CD4-positive, alpha-beta T cell treated with Interleukin-4 for 1 hour (primary cell): ENCODE measurements around the gene ARG1.
A peak's percentile ranks its signal among the peaks of the same experiment; 100 is the strongest.
"Not testable (repeated sequence)": the region's sequence is repeated elsewhere in the genome, so short reads cannot be mapped to it uniquely, and the experiment has no call there.

Experiments used
- DNase-seq, 2 donors: peaks; one replicate each; pipeline ENCODE4 v3.0.0-alpha.2; 2020 to 2022

The ARG1 gene

DNA sequence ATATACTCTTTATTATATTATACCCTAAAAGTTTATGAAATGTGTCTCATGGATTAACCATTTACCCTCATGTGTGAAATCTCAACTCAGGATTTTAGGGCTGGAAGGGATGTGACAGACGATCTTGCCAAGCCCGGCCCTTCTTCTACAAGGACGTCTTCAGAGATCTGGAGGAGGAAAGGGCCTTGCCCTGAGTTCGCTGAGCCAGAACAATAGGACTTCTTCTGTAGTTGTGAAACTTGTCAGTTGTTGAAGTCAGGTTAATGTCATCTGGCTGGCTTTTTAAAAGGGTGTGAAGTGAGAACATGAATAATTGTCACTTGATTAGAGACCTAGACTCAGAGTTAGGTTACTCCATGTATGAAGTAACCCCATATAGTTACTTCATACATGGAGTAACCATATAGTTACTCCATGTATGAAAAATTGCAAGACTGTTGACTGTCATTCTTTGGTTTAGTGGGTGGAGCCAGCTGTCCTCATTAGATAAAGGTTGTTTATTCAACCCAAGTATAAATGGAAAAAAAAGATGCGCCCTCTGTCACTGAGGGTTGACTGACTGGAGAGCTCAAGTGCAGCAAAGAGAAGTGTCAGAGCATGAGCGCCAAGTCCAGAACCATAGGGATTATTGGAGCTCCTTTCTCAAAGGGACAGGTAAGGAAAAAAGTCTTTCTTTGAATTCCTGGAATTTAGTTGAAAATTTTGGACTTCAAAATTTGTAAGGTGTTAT lies at the start of gene ARG1:
Gene ARG1, plus strand, starts transcription at position 541 of the 730 bp plus-strand sequence. Its CDS starts 57 bp downstream, at position 598.
- no peak for DNase-seq

DNA sequence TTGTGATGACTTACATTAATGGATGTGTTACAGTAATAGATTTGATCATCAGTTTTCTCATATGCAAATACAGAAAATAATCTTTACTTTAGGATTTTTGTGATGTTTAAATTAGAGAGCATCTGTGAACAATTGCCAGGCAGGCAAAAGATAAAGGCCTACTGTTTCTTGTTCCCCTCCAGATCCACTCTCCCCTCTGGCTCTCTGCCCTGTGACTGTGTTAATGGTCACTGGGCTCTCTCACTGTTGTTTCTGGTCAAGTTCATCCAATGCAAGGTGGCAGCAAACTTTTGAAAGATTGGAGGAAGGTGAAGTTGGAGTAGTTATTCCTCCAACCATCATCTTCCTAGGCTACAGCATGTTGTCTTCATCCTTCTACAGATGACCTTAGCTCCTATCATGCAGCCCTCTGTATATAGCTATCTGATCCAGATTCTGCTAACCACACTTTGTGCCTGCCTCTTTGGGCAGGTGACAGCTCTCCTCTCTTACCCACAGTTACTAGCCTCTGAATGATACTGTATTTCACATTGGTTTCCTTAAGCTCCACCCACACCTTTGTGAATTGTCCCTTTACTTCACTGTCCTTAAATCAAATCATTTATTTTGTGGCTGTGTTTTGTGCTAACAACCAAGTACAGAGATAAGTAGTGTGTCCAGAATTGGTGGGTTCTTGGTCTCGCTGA lies 48.9 kb upstream of the ARG1 start:
- no peak for DNase-seq

DNA sequence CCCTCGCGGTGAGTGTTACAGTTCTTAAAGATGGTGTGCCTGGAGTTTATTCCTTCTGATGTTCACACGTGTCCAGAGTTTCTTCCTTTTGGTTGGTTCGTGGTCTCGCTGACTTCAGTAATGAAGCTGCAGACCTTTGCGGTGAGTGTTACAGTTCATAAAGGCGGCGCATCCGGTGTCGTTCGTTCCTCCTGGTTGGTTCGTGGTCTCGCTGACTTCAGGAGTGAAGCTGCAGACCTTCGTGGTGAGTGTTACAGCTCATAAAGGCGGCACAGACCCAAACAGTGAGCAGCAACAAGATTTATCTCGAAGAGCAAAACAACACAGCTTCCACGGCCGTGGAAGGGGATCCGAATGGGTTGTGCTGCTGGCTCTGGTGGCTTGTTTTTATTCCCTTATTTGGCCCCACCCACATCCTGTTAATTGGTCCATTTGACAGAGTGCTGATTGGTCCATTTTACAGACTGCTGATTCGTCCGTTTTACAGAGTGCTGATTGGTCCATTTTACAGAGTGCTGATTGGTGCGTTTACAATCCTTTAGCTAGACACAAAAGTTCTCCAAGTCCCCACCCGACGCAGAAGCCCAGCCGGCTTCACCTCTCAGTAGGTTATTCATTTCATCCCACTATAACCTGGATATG lies 48.2 kb upstream of the ARG1 start:
- peak; percentile 32 to 41 for DNase-seq

DNA sequence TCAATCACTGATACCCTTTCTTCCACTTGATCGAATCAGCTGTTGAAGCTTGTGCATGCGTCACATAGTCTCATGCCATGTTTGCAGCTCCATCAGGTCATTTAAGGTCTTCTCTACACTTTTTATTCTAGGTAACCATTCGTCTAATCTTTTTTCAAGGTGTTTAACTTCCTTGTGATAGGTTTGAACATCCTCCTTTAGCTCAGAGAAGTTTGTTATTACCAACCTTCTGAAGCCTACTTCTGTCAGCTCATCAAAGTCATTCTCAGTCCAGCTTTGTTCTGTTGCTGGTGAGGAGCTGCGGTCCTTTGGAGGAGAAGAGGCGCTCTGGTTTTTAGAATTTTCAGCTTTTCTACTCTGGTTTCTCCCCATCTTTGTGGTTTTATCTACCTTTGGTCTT lies 42.1 kb upstream of the ARG1 start:
- DNase-seq = not testable (repeated sequence)

DNA sequence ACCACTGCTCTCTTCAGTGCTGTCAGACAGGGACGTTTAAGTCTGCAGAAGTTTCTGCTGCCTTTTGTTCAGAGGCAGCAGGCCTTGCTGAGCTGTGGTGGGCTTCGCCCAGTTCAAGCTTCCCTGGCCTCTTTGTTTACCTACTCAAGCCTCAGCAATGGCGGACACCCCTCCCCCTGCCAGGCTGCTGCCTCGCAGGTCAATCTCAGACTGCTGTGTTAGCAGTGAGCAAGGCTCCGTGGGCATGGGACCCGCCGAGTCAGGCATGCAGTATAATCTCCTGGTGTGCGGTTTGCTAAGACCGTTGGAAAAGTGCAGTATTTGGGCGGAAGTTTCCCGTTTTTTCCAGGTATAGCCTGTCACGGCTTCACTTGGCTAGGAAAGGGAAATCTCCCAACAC lies 41.3 kb upstream of the ARG1 start:
- DNase-seq = not testable (repeated sequence)

DNA sequence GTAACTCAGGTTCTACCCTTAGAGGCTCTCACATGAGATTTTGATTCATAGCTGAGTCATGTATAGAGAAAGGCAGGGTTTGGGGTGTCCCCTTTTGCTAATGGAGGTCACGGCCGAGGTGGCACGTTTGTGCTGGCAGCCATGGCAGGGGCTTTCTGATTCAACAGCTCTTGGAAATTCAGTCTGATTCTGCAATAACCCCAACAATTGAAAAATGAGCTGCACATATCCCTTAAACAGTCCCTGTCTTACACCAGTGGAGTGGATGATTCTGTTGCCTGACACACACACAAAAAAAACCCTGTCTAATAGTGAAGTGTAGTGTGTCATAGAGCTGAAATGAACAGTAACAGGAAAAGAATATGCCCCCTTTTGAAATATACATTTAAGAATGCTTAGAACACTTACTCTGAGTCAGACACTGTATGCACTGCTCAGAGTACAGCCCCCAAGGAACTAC lies 40.4 kb upstream of the ARG1 start:
- DNase-seq = no peak

DNA sequence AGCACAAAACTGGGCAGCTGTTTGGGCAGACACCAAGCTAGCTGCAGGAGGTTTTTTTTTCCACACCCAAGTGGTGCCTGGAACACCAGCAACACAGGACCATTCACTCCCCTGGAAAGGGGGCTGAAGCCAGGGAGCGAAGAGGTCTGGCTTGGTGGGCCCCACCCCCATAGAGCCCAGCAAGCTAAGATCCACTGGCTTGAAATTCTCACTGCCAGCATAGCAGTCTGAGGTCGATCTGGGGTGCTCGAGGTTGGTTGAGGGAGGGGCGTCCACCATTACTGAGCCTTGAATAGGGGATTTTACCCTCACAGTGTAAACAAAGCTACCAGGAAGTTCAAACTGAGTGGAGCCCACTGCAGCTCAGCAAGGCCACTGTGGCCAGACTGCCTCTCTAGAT lies 34.4 kb upstream of the ARG1 start:
- DNase-seq = not testable (repeated sequence)

DNA sequence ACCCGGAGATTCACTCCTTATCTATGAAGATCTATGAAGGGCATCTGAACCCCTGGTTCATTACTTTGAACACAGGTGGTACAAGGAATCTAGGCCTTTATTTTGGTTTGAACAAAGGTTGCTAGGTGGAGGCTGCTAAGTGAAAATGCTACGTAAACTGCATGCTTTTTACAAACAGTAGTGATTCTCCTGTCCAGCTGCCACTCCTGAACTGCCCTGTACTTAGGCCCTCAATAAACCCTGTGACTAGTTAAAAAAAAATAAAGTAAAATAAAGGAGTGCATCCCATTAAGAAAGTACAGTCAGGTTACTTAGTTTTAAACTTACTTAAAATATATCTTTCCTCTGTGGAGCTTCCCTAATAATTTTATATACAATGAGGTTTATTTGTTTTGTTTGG lies 27.7 kb upstream of the ARG1 start:
- no peak for DNase-seq

DNA sequence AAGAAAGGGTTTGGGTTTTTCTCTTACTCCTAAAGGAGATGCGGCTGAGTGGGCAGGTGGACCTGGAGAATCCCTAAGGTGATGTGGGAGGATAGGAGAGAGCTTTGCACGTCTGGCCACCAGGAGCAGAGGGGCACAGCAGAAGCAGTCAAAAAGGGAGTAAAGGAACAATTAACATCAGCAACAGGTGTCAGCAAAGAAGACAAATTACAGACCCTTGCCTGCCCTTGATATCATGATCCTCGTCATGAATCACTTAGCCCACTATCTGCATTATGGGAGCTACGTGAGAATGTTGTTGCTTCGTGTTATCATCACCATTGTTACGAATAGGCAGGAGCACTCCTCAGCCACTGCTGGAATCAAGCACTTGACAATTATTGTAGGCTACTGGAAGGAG lies 25.5 kb upstream of the ARG1 start:
- DNase-seq = no peak

DNA sequence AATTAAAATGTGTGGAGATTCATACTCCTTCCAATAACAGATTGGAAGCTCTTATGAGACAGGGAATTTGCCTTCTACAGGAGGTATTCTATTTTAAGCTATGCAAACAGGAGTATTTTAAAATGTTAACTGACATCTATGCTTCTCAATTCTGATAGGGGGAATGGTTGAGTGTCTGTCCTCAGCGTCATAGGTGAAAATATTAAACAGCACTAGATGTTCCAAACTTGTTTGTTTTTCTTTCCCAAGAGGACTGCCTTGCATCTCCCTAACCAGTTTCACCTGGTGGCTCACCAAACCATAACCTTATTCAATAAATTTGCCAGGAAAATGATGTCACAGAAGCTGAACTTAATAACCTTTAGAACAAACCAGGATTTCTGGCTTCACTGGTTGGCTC lies 24.6 kb upstream of the ARG1 start:
- no peak for DNase-seq

DNA sequence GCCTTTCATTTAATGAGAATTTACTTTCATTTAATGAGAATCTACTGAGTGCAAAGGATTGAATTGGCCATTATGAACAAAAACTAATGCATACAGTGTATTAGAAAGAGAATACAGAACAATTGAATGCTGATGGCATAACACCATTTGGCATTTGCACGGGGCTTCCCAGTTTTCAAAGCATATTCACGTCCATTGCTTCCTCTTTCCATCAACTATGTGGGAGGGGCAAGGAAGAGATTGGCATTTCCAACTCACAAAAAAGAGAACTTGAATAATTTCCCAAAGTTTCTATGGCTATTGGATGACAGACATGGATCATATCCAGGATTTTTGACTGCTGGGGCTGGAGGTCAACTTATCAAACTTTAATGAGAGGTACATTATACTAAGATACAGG lies 23.2 kb upstream of the ARG1 start:
- no peak for DNase-seq

DNA sequence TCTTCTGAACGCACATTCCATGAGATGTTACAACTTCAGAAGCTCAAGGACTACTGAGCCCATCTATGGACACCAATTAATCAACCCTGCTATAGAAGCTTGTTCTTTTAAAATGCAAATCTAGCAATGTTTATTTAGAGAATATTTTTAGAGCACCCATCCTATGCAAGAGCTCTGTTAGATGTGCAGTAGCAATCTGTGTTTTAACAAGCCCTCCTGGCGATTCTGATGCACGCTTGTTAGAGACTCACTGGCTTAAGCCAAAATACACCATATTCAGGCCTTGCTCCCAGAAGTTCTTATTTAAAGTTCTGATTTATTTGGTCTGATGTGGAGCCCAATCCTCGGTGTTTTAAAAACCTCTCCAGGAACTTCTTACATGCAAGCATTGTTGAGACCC lies 21.1 kb upstream of the ARG1 start:
- no peak for DNase-seq

DNA sequence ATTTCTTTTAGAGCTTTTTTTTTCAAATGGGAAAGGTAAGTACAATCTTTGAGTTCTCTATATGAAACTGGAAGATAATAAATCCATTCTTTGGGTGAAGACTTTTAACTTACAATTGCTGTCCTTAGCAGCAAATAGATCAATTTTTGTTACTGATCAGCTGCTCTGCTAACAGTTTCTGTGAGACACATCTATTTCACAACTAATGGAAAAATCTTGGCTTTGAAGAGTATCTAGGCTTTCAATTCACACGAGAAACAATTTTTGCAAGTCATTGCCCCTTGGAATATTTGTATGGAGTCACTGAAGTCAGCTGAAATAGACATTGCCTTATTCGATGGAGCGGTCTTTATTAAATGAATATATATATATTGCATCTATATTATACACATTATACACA lies 20.5 kb upstream of the ARG1 start:
- DNase-seq = no peak

DNA sequence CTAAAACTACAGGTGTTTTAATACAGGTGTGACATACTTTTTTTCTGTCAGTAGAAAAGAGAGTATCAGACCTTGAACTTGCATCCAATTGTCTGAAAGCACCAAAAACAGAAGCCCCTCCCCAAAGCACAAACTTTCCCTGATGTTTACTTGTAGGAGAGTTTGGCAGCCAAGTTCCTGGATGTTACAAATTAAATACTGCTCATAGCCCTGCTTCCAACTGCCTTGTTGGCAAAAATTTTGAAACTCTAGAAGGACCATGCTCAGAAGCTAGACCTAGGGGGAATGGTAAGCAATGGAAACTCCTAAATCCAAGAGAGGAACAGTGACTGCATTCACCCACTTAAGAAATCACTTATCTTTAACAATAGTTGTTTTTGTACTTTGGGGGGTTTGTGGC lies 17.0 kb upstream of the ARG1 start:
- DNase-seq = no peak

DNA sequence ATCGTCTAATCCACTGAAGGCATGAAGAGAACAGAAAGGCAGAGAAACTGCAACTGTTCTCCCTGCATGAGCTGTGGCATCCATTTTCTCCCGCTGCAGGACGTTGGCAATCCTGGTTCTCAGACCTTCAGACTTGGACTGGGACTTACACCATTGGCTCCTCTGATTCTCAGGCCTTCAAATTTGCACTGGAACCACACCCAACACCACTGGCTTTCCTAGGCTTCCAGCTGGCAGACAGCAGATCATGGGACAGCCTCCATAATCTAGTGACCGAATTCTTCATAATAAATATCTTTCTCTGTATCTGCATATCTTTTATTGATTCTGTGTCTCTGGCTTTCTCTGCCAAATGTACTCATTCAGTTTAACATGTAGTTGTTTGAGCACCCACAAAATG lies 14.1 kb upstream of the ARG1 start:
- DNase-seq = no peak

DNA sequence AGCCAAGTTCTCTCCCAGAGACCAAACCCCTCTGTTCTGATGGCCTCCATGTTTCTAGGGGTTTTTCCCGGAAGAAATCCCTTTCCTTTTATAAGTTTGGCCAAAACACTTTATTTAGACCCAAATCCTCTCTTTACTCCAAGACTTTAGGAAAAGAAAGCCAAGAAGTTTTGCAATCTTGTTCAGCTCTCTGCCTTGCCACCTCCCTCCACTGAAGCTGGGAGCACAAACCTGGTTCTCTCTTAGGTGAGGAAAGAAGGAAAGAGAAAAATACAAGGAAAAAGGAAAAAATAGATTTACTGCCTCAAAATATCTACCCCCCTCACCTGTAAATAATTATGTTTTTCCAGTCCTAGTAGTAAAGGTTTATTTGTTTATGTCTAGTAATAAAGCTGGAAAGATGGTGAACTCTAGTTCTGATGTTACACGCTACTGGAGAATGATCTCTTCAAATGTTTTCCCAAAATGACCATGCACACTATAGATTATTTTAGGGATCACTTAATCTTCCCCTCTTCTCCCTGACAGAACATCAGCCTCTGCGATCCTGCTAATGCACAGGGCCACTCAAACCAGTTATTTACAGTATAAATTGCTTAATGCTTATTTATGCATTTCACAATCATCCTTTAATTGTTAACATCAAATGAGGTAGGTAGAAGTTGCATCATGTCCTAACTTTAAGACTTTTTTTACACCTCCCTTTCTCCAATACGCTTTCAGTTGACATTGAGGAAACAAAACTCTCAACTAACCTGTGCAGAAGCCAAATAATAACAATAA lies 10.9 kb upstream of the ARG1 start:
- DNase-seq = no peak

DNA sequence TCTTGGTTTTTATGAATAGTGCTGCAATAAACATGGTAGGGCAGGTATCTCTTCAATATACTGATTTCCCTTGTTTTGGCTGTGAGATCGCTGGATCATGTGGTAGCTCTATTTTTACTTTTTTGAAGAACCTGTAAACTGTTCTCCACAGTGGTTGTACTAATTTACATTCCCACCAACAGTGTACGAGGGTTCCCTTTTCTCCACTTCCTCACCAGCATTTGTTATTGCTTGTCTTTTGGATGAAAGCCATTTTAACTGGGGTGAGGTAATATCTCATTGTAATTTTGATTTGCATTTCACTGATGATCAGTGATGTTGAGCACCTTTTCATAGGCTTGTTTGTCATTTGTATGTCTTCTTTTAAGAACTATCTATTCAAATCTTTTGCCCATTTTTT lies 8.0 kb upstream of the ARG1 start:
- no peak for DNase-seq

DNA sequence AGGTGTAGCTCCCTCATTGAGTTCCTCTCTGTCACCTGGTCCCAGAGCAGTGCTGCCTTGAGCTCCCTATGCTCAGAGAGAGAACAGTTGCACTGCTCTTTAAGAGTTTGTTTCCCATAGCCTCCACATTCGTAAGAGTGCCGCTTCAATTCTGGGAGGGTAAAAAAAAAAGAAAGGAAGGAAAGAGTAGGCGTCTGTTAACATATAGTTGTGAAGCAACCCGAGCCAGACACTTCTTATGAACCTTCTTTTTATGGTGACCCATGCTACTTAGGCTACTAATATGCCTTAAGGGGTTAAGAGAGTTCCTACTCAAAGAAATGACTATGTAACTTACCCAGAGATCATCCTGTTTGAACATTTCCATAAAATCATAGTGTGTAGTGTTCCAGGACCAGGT lies 4.3 kb upstream of the ARG1 start:
- DNase-seq = no peak

DNA sequence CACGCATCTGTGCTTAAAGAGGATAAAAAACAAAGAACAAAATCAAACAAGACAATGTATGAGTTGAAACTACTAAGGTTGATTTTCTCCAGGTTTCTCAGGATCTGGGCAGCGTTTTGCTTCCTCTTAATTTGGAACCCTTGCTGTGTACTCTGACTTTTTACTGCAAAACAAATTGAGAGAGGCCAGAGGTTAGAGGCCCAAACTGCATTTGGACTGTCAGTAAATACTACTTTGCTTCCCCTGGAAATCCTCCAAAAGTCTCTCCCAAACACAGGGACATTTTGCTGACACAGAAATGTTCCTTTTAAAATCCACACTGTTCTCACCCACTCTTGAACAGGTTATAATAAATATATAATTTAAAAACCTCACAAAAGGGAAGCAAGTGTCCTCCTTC lies 1.1 kb downstream of the ARG1 start:
- no peak for DNase-seq

DNA sequence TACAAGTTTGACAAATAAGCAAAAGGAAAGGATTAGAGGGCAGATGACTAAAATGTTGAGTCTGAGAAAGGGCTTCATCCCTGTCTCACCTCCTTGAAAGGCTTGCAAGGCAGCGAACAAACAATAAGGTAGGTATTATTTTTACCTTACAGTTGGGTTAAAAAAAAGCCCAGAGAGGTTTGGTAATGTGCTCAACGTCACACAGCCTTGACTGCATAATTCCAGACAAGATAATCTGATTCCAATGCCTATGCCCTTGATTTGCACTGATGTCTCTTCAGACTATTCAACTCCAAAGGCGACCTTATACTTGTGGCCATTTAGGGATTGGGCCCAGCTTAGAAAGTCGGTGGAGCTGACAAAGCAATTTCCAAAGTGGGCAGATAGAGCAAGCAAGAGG lies 1.7 kb downstream of the ARG1 start:
- DNase-seq = no peak

DNA sequence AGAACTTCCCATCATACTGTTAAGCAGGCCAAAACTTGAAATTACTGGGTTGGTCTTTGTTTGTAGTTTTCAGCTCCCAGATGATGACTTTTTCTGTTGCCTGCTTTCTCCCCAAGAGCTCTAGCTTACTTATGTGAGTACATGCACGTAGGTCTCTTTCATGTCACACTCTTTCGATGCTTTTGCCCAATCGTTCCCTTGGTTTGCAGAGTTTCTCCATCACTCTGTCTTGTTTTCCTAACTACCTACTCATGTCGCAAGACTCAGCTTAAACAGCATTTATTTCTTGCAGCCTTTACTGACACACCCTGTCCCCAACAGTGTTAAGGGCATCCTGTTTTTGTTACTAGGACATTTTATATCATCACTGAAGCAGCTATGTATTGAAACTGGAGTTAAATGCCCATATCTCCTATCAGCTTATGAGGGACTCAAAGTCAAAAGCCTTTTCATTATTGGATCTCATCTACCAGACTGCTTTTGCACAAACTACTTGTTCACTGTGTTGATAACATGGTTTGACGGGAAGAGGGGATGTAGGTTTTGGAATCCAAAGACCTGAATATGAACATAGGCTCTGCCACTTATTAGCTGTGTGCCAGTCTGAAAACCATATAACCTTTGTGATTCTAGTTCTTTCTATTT lies 2.9 kb downstream of the ARG1 start:
- no peak for DNase-seq

DNA sequence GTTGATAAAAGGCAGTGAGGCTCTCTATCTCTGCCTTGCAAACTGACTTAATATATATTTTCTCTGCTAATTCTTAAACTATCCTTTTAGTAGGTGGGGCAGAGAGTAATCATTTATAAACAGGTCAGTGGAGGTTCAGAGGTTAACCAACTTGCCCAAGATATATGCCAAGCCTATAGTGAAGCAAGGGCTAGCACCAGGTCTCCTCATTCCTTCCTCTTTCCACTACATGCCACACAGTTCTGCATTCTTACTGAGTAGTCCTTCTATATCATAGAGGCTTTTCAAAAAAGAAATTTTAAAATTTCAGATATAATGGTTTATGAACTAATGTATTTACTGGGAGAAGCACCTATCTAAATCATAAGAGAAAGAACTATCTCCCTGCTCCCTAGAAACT lies 8.5 kb downstream of the ARG1 start:
- DNase-seq = no peak

DNA sequence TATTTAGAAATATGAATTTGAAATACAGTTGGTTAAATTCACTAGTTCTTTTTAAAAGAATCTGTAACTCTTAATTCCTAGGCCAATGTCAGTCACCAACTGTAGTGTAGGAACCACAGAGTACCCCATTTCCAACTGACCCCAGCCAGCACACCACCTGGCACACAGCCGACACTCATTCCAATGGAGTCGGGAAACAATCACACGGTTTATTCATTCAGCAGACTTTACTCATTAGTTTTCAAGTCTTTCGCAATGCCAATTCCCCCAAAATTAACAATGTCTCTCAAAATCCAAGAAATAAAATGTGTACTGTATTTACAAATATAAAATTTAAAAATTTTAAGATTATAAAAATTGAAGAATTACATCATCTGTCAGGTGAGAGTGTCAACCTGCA lies 13.5 kb downstream of the ARG1 start:
- no peak for DNase-seq
